HFFc6 (cell line): ENCODE results near the gene POMP. TPM values are rescaled to one million over a fixed set of nuclear protein-coding genes. Genes with fewer than 3 reads are reported as not detected.

Experiments used
- DNase-seq: peaks from one replicate; pipeline ENCODE4 v3.0.0-alpha.2; 2018
- H3K27ac Mint-ChIP-seq: 2 replicates; pipeline ENCODE4 v1.8.0; 2020; ENCODE audit warnings: mild to moderate bottlenecking, mixed read lengths
- H3K27me3 Mint-ChIP-seq: 2 replicates; pipeline ENCODE4 v1.8.0; 2021; ENCODE audit warnings: mild to moderate bottlenecking, moderate library complexity, mixed read lengths; ENCODE audit not compliant: insufficient read depth
- H3K36me3 Mint-ChIP-seq: 2 replicates; pipeline ENCODE4 v1.8.0; 2021; ENCODE audit warnings: low read depth, mixed read lengths
- H3K4me1 Mint-ChIP-seq: 2 replicates; pipeline ENCODE4 v1.8.0; 2020; ENCODE audit warnings: low read depth, mixed read lengths
- H3K4me3 Mint-ChIP-seq: 2 replicates; pipeline ENCODE4 v1.8.0; 2020; ENCODE audit warnings: mild to moderate bottlenecking, moderate library complexity, mixed read lengths
- H3K9me3 Mint-ChIP-seq: 2 replicates; pipeline ENCODE4 v1.8.0; 2020; ENCODE audit warnings: mild to moderate bottlenecking, mixed read lengths
- CTCF ChIP-seq: fragments of 200-600 bp; sonication (generic); IDR thresholded peaks from 2 replicates; pipeline ENCODE4 v1.5.0; 2021; ENCODE audit warnings: antibody characterized with exemption, mild to moderate bottlenecking
- total RNA-seq, 6 experiments: library from RNA; stranded (reverse); fragmentation: NEBNext Ultra II Directional; extraction: Animal tissue kit (Norgen Biotek cat#: 25700); gene quantifications; 2 replicates in 1 of 6; 3 replicates in 5 of 6; pipeline ENCODE4 v1.2.3, GENCODE V29; 2021

Gene POMP
- total RNA-seq, 6 experiments from 2014 or later: 156 to 175 (median 165) TPM

- DNase-seq: no peak
- Mint-ChIP-seq H3K36me3 (no peaks in the 10 kb centered on the region), H3K4me1 (peaks cover 36% of the 10 kb centered on the region), H3K27ac (no peak overlapping the region), H3K27me3 (no peaks in the 10 kb centered on the region), H3K4me3 (no peak overlapping the region), H3K9me3 (no peaks in the 10 kb centered on the region)
- no peak for TF ChIP-seq CTCF
Observed at GRCh38 chr13:28630869-28631268, 28.1 kb upstream of the POMP start.

- TF ChIP-seq CTCF: no peak
- Mint-ChIP-seq H3K4me3 (no peak overlapping the region), H3K4me1 (peaks cover 45% of the 10 kb centered on the region), H3K9me3 (no peaks in the 10 kb centered on the region), H3K36me3 (no peaks in the 10 kb centered on the region), H3K27me3 (no peaks in the 10 kb centered on the region), H3K27ac (peak overlapping the region; percentile 43; the same call in 1 of the 2 replicates)
- peak; percentile 18 for DNase-seq
Observed at GRCh38 chr13:28631801-28632200, 27.1 kb upstream of the POMP start.

- Mint-ChIP-seq H3K27ac (0 out of 2 replicates have a peak overlapping the region, but pooled peaks have one; percentile 1), H3K9me3 (no peaks in the 10 kb centered on the region), H3K4me3 (peak overlapping the region; percentile 70; the same call in 1 of the 2 replicates), H3K27me3 (no peaks in the 10 kb centered on the region), H3K4me1 (peaks cover 73% of the 10 kb centered on the region), H3K36me3 (no peaks in the 10 kb centered on the region)
- peak; percentile 72 for DNase-seq
- TF ChIP-seq CTCF: no peak
Observed at GRCh38 chr13:28636069-28636468, 22.9 kb upstream of the POMP start.

GRCh38 chr13:28636677-28637317 lies 22.1 kb upstream of the POMP start:
- peaks cover 72% of the 10 kb centered on the region for H3K4me1 Mint-ChIP-seq
- H3K9me3 Mint-ChIP-seq: no peaks in the 10 kb centered on the region
- no peaks in the 10 kb centered on the region for H3K36me3 Mint-ChIP-seq
- H3K4me3 Mint-ChIP-seq: peak overlapping the region; percentile 70
- no peaks in the 10 kb centered on the region for H3K27me3 Mint-ChIP-seq
- peak; percentile 89 for TF ChIP-seq CTCF
- peak overlapping the region; percentile 69 for H3K27ac Mint-ChIP-seq
- DNase-seq: peak; percentile 75

GRCh38 chr13:28637714-28638355 lies 21.1 kb upstream of the POMP start:
- DNase-seq: no peak
- H3K27ac Mint-ChIP-seq: no peak overlapping the region
- no peak overlapping the region for H3K4me3 Mint-ChIP-seq
- peaks cover 61% of the 10 kb centered on the region for H3K4me1 Mint-ChIP-seq
- no peaks in the 10 kb centered on the region for H3K36me3 Mint-ChIP-seq
- no peaks in the 10 kb centered on the region for H3K9me3 Mint-ChIP-seq
- no peak for TF ChIP-seq CTCF
- H3K27me3 Mint-ChIP-seq: no peaks in the 10 kb centered on the region
